Parathyroid adenoma (tissue), 2 donors: ENCODE data around the gene NCAN.

Experiments used
- H2AFZ ChIP-seq: fragments of 300-600 bp; sonication (generic); one replicate; pipeline ENCODE4 v1.7.0; 2017; ENCODE audit warnings: antibody characterized with exemption, mild to moderate bottlenecking
- H3K27ac ChIP-seq: fragments of 300-600 bp; sonication (generic); one replicate; pipeline ENCODE4 v1.7.0; 2017
- H3K27me3 ChIP-seq: fragments of 300-600 bp; sonication (generic); one replicate; pipeline ENCODE4 v1.7.0; 2017; ENCODE audit warnings: low read length; ENCODE audit not compliant: control insufficient read depth, insufficient read depth
- H3K36me3 ChIP-seq: fragments of 300-600 bp; sonication (generic); one replicate; pipeline ENCODE4 v1.7.0; 2017; ENCODE audit warnings: low read length; ENCODE audit not compliant: control insufficient read depth, insufficient read depth
- H3K4me1 ChIP-seq: fragments of 300-600 bp; sonication (generic); one replicate; pipeline ENCODE4 v1.7.0; 2017; ENCODE audit warnings: control low read depth
- H3K4me2 ChIP-seq: fragments of 300-600 bp; sonication (generic); one replicate; pipeline ENCODE4 v1.7.0; 2017; ENCODE audit warnings: low read length
- H3K4me3 ChIP-seq: fragments of 300-600 bp; sonication (generic); one replicate; pipeline ENCODE4 v1.7.0; 2017; ENCODE audit warnings: low read depth, low read length
- H3K79me2 ChIP-seq: fragments of 300-600 bp; sonication (generic); one replicate; pipeline ENCODE4 v1.7.0; 2017; ENCODE audit warnings: control low read depth
- H3K9ac ChIP-seq: fragments of 300-600 bp; sonication (generic); one replicate; pipeline ENCODE4 v1.7.0; 2017; ENCODE audit warnings: mild to moderate bottlenecking
- H3K9me3 ChIP-seq: fragments of 300-600 bp; sonication (generic); one replicate; pipeline ENCODE4 v1.7.0; 2017; ENCODE audit warnings: low read length; ENCODE audit not compliant: control insufficient read depth
- CTCF ChIP-seq: fragments of 300-600 bp; sonication (generic); IDR thresholded peaks from one replicate; pipeline ENCODE4 v1.7.0; 2017; ENCODE audit warnings: antibody characterized with exemption, mild to moderate bottlenecking
- donor health status: primary hyperparathyroidism.

The NCAN gene

GRCh38 chr19:19269952-19270694 is 58.4 kb downstream of the NCAN start:
- no peaks in the 10 kb centered on the region for H3K27me3 ChIP-seq
- no peaks in the 10 kb centered on the region for H3K36me3 ChIP-seq
- H3K4me1 ChIP-seq, result no peaks in the 10 kb centered on the region
- H2AFZ ChIP-seq, result no peak overlapping the region
- no peak overlapping the region for H3K4me2 ChIP-seq
- no peaks in the 10 kb centered on the region for H3K79me2 ChIP-seq
- TF ChIP-seq CTCF, result no peak
- no peaks in the 10 kb centered on the region for H3K9me3 ChIP-seq
- H3K27ac ChIP-seq, result no peak overlapping the region
- no peak overlapping the region for H3K9ac ChIP-seq
- H3K4me3 ChIP-seq, result no peak overlapping the region

GRCh38 chr19:19270749-19271571 is 59.2 kb downstream of the NCAN start:
- H2AFZ ChIP-seq, result no peak overlapping the region
- no peaks in the 10 kb centered on the region for H3K4me1 ChIP-seq
- H3K27ac ChIP-seq, result no peak overlapping the region
- H3K36me3 ChIP-seq, result no peaks in the 10 kb centered on the region
- H3K9me3 ChIP-seq, result no peaks in the 10 kb centered on the region
- no peak for TF ChIP-seq CTCF
- H3K27me3 ChIP-seq, result no peaks in the 10 kb centered on the region
- H3K9ac ChIP-seq, result no peak overlapping the region
- H3K4me3 ChIP-seq, result no peak overlapping the region
- no peak overlapping the region for H3K4me2 ChIP-seq
- H3K79me2 ChIP-seq, result no peaks in the 10 kb centered on the region

GRCh38 chr19:19271828-19272599 is 60.3 kb downstream of the NCAN start:
- Histone ChIP-seq H2AFZ (no peak overlapping the region), H3K4me1 (no peaks in the 10 kb centered on the region), H3K9ac (no peak overlapping the region), H3K4me2 (no peak overlapping the region), H3K36me3 (no peaks in the 10 kb centered on the region), H3K9me3 (no peaks in the 10 kb centered on the region), H3K27me3 (no peaks in the 10 kb centered on the region), H3K27ac (no peak overlapping the region), H3K79me2 (no peaks in the 10 kb centered on the region), H3K4me3 (no peak overlapping the region)
- no peak for TF ChIP-seq CTCF

GRCh38 chr19:19274146-19274545 is 62.4 kb downstream of the NCAN start:
- H3K27ac ChIP-seq, result no peak overlapping the region
- no peaks in the 10 kb centered on the region for H3K9me3 ChIP-seq
- H3K4me3 ChIP-seq, result no peak overlapping the region
- no peak overlapping the region for H3K9ac ChIP-seq
- H2AFZ ChIP-seq, result no peak overlapping the region
- no peak overlapping the region for H3K4me2 ChIP-seq
- no peak for TF ChIP-seq CTCF
- H3K36me3 ChIP-seq, result no peaks in the 10 kb centered on the region
- H3K79me2 ChIP-seq, result no peaks in the 10 kb centered on the region
- no peaks in the 10 kb centered on the region for H3K27me3 ChIP-seq
- H3K4me1 ChIP-seq, result no peaks in the 10 kb centered on the region
